ENCODE data around the gene PDGFB.

PDGFB gene

DNA sequence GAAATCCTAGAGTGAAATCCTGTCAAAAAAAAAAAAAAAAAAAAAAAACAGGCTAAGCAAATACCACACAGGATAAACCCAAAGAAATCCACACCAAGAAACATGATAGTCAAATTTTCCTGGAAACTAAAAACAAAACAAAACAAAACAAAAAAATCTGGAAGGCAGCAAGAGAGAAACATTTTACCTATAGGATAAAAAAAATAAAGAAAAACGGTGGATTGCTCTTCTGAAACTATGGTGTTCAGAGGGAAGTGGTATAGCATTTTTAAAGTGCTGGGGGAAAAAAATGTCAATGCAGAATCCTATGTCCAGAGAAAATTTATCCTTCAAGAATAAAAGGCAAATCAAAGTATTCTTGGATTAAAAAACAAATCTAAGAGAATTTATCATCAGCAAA, 50.7 kb downstream of the PDGFB start:
- no peak for DNase-seq

DNA sequence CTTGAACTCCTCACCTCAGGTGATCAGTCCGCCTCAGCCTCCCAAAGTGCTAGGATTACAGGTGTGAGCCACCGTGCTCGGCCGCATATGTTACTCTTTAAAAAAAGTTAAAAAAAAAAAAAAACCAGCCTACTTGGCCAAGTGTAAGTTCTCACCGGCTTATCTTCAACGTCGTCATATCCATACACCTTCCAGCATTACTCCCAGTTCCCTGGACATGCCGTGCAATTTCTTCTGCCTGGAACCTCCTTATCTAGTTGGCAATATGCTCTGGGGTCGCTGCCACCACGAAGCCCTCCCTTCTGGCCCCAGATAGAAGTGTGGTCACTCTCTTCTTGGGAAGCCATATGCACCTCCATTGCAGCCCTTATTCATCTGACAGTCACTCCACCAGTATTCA, 56.0 kb downstream of the PDGFB start:
- DNase-seq: no peak

DNA sequence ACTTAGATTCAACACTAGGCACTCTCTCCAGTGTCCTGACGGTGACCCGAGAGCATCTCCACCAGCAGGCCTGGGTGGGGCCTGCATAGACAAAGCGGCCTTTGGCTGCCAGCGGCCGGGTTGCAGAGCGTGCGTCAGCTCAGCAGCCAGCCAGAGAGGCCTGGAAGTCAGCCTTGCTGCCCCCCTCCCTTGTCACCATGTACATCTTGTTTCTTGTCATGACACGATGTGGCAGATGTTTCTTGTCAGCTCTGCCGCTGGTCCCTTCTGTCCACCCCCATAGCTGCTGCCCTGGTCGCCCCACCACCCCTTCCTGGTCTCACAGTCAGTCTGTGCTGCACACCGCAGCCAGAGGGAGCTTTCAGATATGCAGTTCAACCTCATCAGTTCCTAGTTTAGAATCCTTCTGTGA, 59.2 kb downstream of the PDGFB start:
- DNase-seq: no peak

DNA sequence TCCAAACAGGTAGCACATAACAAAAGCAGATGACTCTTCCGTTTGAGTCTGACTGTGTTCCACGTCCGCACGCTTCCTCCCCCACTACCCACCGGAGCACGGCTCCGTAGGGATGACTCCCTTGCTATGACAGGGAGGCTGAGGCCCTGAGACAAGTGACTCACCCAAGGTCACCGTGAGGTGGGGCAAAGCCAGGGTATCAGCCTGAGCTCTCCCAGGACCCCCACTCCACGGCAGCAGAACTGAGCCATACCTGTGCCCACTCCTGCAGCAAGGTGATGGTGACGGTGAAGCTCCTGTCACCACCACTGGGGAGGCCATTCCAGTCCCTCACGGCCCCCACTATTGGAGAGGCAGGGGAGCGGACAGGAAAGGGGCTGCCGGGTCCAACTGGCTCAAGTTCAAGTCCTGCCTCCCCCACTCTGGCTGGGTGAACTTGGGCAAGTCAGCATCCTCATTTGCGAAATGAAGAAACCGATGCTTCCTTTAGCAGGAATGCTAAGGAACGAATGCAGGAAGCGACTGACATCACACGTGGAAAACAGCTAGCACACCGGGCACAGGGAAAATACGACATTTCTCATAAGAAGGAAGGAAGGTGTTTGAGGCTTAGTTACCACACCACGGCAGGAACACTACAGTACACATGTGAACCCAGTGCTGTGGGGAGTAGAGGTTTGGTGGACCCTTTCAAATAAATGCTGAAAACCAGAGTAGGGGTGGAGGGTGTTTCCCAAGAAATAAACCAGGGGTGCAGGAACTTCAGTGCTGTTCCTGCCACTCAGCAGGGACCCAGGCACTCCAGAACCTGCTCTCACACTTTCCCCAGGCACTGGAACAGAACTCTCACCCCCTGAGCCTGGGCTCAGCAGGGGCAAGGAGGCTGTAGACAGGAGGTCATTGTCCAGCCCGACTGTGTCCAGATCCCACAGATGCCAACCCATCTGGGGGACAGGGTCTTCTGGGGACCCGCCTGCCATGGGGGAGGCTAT, 59.9 kb downstream of the PDGFB start:
- DNase-seq: no peak

DNA sequence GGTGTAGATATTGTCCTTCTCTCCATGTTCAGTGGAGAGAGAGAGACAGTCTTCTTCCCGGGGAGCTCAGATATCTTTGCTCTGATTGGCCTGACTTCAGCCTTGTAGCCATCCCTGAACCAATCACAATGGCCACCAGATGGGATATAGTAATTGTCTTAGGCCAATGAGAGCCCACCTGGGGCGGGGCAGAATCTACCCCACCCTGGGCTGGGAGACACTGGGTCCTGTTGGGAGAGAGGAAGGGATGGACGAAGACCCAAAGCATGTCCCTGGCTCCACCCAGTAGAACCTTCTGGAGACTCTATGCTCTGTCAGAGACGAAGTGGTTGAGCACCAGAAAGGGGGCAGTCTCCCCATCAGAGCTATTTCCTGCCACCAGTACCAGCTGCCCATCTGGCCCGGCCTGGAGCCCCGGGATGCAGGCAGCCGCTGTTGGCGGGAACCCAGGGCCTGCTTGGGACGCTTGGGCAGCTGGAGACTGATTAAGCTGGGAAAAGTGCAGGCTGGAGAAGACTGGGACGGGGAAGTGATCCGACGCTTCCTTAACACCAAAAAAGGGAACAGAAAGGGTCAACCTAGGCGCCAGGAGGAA, 60.7 kb downstream of the PDGFB start:
- DNase-seq: no peak

DNA sequence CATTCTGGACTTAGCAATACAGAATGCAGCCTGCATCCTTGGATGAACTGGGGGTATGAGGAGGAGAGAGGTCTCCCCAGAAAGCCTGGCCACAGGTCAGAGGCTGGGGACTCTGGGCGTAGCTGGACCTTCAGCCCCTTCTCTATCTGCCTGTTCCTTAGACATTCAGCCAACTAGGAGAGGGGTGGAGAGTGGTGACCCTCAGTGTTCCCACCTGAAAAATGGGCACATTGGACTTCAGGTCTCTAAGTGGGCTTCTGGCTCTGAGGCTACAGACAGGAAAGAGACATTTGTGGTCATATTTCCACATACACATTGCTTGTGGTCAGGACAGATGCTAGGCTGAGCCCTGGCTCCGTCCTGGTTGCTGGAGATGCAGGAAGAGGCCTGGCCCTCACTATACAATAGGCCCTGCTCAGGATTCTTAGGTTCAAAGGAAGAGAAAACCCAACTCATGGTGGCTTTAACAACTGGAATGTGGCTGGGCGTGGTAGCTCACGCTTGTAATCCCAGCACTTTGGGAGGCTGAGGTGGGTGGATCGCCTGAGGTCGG, 62.2 kb downstream of the PDGFB start:
- no peak for DNase-seq

DNA sequence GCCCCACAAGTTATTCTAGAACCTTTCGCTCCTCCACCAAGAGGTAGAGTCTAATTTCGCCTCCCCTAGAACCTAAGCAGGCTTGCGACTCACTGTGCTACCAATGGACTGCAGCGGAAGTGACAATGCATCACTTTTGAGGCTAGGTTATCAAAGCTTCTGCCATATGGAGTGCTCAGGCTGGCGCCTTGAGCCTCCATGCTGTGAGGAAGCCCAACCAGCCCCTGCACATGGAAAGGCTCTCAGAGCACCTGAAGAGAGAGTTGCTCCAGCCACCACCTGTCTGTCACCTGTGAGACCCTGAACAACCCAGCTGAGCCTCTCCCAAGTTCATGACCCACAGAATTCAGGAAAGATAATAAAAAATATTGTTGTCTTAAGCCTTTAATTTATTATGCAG, 63.0 kb downstream of the PDGFB start:
- DNase-seq: no peak

DNA sequence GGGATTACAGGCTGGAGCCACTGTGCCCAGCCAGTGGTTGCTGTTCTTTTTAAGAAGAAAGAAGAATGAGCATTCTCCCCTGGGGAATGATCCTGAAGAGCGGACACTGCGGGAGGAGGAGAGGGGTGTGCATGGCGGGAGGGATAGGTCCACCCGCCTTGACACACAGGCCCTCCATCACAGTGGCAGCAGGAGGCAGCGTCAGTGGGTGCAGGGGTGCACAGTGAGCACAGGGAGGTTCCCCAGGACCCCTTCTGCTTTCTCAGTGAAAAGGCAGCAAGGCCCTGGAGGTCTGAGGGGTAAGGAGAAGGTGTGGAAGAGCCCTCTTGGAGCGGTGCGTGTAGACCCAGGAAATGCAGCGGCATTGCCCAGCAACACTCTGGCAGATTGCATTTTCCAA, 63.4 kb downstream of the PDGFB start:
- no peak for DNase-seq

DNA sequence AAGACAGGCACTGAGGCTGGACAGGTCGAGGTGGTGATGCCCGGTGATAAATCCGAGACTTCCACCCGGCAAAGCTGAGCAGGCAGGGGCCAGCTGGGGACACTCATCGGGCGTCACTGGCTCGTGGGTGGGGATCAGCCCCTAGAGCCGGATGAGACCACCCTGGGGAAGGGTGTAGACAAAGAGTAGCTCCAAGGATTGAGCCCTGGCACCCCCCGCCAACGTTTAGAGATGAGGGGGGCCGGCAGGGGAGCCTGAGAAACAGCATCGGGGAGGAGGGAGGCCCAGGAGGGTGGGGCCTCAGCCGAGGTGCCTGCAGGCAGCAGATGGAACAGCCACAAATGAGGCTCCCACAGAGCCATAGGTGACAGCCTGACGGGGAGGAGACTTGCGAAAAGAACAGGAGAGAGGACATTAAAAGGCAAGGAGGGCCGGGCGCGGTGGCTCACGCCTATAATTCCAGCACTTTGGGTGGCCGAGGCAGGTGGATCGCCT, 64.9 kb downstream of the PDGFB start:
- no peak for DNase-seq

DNA sequence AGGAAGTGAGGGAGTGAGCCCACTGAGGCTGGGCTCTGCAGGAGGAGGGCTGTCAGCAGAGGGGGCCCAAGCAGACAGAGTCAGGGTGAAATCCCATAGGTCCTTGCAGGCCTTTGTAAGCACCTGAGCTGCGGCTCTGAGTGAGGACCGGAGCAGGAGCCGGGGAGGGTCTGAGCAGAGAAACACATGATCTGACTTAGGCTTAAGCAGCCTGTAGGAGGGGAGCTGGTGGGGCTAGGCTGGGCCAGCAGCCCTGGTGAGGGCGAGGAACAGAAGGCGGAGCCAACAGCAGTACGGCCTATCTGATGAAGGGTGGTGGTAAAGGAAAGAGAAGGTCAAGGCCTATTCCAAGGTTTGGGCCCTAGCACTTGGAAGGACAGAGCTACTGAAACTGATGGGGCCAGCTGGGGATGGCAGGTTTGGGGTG, 65.4 kb downstream of the PDGFB start:
- DNase-seq: no peak

DNA sequence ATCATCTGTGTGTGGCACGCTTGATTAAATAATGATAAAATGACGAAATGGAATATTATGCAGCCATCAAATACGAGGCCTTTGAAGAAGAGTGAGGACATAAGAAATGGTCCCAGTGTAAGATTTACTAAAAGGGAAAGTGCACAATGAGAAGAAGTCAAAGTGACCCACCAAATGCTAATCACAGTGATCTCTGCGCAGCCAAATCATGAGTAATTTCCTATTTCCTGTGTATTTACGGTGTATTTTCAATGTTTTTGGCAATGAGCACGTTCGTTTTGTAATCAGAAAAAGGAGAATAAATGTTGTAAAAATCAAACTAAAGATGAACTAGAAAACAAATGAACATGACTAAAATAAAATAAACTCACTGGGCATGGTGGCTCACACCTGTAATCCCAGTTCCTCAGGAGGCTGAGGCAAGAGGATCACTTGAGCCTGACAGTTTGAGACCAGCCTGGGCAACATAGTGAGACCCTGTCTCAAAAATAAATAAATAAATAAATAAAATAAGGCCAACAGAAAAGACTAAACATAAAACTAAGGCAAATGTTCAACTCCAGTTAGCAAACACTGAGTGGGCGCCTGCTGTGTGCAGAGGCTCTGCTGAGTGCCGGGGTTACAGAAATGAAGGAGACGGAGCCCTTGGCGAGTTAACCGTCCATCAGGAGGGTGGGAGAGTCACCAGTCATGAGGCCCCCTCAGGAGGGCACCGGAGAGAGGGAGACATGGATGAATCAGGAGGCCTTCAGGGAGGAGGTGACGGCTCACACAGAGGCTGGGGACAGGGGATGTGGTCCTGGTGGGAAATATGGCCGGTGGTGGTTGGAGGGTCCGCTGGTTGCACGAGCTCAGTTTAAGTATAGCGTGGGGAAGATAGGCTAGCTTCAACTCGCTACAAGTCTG, 66.3 kb downstream of the PDGFB start:
- no peak for DNase-seq

DNA sequence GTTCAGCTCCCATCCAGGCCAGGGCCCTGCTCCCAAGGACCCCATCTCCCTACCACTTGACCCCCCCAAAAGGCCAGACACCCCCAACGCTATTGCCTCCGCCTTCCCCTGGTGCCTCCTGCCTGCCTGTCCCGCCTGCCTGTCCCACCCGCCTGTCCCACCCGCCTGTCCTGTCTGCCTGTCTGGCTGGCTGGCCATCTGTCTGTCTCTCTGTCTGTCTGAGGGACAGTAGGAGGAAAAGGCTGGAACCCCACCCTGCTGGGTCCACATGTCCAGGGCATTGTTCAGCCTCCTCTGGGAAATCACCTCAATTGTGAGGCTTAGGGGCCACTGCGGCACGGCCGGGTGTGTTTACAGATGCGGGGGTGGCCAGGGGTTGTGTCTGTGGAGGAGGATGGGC, 67.0 kb downstream of the PDGFB start:
- no peak for DNase-seq

DNA sequence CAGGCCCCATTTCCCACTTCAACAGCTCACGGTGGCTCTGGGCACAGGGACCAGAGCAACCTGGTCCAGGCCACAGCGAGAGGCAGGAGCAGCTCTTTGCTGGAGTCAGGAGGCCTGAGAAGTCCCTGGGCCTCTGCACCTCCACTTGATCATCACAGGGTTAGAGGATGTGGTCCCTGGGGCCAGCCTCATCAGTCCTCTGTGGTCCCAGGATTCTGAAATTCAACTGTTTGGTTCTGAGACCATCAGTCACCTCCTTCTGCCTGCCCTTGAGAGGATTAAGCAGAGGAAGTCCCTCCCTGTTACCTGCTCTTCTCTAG, 67.4 kb downstream of the PDGFB start:
- no peak for DNase-seq

DNA sequence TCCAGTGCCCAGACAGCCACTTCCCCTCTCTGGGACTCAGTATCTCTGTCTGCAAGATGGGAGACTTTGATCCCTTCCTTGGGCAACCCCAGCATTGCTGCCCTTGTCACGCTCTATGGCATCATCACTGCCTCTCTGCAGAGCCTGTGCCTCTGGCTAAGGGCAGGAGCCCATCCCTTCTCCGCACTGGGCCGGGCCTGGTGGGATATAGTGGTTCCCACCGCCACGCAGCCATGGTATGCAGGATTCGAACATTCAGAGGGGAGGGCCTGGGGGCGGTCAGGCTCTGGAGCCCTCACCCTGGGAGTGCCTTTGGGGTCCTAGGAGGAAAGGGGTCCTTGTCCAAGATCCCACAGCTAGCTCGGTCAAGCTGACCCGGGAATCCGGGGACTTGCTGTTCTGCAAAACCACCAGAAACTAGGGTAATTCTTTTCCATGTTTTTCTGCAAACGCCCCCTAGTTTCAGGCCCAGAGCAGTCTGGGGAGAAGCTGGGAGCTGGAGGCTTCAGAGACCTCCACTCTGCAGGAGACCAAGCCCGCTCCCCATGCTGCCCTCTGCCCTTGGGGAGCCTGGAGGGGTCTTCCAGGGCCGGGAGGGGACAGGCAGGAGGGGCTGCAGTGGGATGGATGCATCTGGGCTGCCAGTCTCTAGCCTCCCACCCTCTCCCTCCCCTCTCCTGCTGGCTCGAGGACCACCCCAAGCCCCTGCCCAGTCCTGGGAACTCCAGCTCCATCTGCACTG, 67.9 kb downstream of the PDGFB start:
- DNase-seq: no peak

DNA sequence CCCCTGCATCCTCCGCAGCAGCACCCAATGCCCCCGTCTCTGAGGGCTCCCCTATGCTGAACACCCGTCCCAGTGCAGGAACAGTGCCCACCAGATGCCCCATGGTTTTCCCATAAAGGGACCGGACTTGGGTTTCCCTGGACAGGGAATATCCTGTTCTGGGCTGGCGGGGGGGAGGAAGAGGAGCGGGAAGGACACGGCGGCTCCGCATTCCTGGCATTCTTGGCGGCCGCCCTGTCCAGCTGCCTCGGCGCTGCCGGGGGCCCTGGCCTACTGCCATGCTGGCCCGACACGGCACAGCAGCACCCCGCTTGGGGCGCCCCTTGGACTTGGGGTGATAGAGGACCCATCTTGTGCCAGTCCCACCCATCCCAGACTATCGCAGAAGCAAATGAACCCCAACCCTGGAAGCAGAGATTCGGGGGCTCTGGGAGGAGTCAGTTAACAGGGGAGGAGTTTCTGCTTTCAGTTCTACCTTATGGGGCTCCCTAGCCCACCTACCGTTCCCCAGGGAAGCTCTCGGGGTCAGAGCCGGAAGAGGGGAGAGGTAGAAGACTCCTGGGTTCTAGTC, 68.6 kb downstream of the PDGFB start:
- DNase-seq: no peak

DNA sequence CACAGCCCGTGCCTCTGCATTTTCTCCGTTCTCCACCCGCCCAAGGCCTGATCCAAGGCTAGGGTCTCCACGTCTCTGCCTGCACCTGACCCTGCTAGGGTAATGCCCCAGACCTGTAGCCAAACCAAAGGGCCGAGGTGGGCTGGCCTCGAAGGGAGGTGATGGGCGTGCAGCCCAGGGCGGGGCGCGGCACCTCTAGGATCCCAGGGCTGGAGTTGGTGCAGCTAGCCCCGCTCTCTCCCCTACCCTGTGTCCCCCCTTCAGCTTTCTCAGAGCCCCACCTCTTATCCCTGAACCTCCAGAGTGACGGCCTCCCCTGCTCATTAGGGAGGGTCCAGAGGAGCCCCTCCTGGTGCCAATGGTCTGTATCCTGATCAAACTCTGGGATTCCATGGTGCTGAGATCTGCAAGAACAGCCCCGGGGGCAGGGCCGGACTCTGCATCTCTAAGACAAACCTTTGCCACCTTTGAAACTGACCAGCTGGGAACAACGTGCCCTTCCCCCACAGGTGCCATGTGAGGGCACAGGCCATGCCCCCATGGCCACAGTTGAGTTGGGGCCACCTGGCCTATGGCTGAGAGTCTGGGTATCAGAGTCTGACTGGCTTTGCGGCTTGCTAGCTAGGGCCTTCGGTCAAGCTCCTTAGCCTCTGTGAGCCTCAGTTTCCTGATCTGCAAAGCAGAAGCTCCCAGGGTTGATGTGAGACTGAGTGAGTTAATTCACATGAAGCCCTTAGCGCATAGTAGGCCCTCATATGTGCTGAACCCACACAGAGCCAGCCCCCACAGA, 69.2 kb downstream of the PDGFB start:
- no peak for DNase-seq

DNA sequence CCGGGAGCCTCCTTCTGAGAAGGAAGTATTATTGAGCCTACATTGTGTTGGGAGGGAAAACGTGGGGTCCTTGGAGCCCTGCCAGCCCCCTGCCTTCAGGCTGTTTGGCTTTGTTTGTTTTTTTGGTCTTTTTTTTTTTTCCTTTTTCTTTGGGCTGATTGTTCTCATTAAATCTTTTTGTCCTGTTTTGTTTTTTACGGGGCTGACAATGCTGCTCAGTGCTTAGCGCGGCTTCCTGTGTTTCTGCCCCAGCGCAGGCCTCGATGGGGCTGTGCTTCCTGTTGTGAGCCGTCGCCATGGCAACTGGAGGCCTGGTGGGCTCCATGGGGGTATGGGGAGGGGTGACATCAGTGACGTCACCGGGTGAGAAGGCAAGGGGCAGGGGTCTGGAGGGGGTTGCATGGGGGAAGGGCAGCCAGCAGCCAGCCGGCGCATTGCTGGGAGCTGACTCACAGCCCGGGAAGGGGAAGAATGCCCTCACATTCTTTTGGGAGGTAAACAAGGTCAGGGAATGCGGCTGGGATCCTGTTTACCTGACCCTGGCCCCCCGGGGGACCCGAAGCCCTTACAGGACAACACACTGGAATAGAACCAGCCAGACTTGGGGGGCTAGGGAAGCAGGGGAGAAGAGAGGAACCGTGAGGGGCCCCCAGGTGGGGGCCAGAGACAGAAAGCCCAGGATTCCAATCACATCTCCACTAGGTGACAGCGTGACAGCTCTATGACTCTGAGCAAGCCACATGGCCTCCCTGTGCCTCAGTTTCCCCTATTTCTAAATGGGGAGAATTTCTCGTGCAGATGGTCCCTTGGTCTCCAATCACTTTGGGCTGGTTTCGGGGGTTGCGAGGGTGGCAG, 70.1 kb downstream of the PDGFB start:
- DNase-seq: no peak

DNA sequence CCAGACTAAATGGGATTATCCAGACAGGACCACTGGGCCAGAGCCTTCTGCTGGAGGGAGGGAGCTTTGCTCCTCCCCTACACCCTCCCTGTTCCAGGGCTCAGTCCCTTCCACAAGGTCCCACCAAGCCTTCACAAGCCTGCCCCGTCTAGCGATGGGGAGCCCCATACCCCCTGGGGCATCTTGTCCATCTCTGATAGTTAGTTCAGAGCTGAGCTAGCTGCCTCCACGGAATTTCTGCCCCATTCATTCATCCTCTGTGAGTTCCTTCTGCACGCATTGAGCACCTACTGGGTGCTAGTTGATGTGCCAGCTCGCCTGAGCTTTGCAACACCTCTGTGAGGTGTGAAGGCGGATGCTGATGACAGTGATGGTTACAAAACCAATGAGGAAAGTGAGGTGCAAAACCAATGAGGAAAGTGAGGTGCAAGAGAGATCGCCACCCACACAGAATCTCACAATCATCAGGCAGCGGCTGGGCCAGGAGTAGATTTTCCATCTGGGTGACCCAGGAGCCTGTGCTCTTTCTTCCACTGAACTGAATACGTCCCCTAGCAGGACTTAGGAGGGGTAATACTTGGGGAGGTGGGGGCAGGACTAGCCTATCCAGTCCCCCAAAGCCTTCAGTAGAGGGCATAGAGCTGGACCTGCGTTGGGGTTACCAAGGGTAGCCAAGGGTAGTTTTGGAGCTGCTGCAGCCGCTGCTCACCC, 70.8 kb downstream of the PDGFB start:
- DNase-seq: no peak

Measured in SIG-M5 (cell line).